Activated CD4-positive, alpha-beta T cell treated with anti-CD3 and anti-CD28 coated beads, Interleukin-2, amount 50 U/mL, for 24 hours (primary cell): Measurements from ENCODE around the gene SORCS1.

Experiments used
- DNase-seq, 2 donors: peaks; one replicate each; pipeline ENCODE4 v3.0.0-alpha.2; 2020; ENCODE audit warnings: low read depth in 1 of 2, low spot score in 1 of 2

SORCS1 gene

DNA sequence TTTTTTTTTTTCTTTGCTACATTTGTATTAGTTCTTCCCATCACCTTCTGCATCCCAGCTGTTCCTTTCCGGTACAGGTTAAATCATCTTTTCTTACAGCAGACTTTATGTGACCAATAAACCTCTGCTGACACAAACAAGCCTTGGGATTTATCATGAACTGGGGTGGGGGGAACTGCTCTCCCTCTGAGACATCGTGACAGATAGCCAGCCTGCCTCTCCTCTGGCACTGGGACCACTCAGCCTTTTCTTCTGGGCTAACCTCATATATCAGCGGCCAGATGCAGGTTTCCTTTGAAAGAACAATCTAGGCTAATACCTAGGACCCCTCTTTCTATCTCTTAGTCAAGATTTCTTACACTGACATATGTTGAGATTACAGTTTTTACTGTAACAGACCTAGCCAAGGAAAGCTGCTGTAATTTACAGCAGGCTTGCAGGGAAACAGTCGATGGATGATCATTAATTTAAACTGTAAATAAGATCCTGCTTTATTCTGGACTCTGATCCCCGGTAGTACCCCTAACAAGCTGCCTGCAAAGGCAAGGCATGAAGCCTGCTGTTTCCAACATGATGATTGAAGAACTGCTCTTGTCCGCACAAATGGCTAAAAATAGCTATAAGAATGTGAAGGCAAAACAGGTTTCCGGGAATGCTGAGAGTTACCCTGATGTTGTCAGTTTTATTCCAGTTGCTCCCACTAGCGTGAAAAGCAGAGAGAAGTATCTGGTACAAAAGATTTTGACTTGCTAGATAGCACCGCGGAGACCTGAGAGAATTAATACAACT lies 338.7 kb downstream of the SORCS1 start:
- no peak for DNase-seq

GRCh38 chr10:106820579-106820978 lies 343.9 kb downstream of the SORCS1 start:
- no peak for DNase-seq

DNA sequence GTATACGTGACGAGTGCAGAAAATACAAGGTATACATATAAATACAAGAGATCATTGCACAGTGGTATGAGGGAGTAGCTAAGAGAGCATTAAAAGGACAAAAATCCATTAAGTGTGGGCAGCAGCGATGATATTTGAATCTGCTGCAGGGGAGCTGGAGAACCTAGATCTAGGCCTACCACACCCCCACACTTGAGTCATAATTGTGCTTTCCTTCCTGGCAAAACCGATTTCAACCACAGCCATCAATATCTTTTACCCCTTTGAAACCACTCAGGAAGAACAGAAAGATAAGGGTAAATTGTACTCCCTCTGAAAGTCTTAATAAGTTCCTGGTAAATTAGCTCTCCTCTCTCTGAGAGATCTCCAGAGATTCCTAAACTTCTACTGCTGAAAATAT lies 345.0 kb downstream of the SORCS1 start:
- DNase-seq, result no peak

DNA sequence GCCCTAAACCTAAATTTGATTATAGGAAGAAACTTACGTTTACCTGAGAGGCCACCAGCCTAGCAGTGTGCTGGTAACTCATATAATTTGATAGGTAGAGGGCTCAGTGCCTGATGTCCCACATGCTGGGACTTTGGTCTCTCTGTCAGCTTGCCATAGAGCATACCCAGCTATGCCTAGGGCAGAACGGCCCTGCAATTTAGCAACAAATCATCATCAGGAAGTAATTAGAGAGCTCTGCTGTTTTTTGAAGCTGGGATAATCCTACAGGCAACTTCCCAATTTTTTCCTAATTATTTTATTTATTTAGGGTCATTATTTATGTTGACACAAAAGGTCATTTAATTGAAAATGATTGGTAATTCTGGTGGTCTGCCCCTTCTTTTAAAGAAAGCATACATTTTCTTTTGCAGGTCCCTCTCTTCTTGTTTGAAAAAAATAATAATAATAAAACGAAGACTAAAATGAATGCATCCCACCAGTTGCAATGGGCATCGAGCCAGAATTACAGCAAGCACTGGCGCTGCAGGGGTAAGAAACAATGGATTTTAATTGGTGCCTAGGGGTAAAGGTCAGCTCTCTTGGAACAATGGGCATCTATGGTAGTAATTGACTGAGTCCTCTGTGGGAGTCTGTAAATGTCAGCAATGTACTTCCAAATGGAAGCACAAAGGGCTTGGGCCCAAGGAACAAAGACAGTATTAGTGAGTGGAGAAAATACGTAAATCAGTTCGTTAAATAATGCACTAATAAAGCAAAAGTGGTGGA lies 348.0 kb downstream of the SORCS1 start:
- DNase-seq, result no peak

- DNase-seq, result no peak
Observed at GRCh38 chr10:106815427-106816043, 349.0 kb downstream of the SORCS1 start.

DNA sequence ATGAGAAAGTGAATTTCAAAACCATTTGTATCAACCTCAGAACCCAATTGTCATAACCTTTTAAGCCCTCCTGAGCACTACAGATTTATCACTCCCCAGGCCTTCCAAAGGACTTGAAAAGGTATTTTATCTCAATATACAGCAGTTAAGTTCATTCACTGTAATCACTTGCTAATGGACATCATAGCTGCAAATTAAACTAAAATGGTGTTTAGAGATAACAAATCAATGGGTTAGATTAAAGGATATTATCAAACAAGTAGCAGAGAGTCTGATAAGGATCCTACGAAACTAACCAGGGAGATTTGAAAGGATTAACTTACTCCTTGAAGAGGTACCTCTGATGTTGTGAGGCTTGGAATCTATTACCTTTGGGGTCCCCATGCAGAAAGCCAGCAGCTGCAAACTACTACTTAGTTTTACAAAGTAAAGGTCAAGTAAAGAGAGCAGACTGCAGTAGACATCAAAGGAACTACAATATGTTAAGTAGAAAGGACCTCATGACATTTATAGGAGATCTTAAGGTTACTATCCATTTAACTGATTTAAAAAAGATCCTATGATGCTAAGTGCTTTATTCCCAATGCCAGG lies 359.4 kb downstream of the SORCS1 start:
- no peak for DNase-seq

DNA sequence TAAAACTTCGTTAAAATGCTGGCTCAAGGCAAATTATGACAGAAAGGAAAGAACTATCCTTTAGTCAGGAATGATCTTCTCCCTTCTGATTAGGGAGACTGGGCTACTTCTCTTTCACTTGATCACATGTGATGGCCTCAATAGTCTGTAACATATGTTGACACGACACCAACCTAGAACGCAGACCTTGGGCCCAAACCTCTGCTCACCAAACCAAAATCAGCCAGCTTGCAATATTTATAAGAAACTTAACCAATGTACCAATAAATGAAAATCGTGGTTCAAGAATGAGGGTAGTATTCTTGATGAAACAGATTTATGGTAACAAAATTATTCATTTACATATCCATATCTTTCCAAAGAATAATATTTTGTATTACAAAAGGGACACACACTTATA lies 361.6 kb downstream of the SORCS1 start:
- no peak for DNase-seq

DNA sequence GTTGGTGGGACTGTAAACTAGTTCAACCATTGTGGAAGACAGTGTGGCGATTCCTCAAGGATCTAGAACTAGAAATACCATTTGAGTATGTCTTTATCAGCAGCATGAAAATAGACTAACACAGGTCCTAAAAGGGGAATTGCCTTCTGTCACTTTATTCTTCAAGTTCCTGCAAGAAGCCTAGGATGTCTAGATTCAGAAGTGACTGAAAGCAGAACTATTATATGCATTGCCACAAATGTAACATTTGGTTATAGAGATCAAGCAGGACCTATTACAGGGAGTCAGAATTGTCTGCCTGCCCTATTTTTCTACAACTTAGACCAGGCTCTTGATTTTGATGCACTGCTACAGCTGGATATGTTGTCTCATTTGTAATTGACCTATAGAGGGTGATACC lies 364.7 kb downstream of the SORCS1 start:
- no peak for DNase-seq

- no peak for DNase-seq
Observed at GRCh38 chr10:106795619-106796018, 368.9 kb downstream of the SORCS1 start.

DNA sequence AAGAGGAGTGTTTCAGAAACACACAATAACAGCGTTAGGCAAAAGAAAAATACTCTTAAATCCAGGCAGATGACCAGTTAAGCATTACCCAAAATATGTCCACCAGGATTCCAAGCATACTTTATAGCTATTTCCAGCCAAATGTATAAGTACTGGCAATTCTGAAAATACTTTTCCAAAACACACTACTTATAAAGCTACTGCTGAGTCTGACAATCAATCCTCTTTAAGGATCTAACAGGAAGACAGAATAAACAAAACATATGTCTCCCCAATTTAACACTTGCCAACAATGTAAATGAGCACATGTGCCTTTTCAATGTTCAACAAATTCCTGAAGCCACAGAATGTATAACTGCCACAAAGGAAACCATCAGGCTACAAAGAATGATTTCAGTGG lies 370.9 kb downstream of the SORCS1 start:
- no peak for DNase-seq

- DNase-seq, result no peak
Observed at GRCh38 chr10:106789623-106790022, 374.9 kb downstream of the SORCS1 start.

GRCh38 chr10:106788982-106789381 lies 375.5 kb downstream of the SORCS1 start:
- no peak for DNase-seq

GRCh38 chr10:106785528-106785927 lies 379.0 kb downstream of the SORCS1 start:
- no peak for DNase-seq

GRCh38 chr10:106780632-106781031 lies 383.9 kb downstream of the SORCS1 start:
- no peak for DNase-seq

DNA sequence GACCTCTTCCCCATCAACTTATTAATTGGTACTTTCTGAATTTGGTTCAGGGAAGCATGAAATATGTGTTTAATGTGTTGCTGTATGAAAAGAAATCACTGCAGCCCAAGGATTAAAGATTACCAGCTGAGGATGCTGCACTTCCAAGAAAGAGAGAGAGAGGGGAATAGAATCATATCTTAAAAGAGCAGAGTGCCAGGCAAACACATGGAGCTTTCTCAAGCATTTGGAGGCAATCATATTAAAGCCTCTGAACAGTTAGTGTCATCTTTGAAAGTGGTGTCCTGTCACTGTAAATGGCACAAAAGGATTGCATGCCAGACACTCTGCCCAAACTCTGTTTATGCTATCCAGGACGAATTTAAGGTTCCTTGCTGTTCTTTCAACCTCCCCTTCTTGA lies 386.7 kb downstream of the SORCS1 start:
- DNase-seq, result no peak

DNA sequence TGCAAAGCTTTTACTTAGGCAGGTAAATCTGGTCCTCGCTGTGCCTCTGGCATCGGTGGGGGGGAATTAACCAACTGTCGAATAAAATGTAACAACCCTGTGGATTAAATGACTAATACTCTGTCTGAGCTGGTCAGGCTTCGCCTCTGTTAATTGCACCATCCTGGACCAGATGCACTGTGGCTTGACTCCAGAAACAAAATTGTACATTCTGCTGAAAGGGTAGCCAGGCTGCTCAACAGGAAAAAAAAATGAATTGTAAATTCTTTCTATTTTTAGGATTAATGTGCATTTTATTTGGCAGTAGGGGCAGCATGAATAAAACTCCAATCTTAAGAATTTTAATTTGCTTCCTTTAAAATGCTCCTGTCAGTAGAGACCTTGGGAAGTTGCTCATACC lies 389.4 kb downstream of the SORCS1 start:
- no peak for DNase-seq

DNA sequence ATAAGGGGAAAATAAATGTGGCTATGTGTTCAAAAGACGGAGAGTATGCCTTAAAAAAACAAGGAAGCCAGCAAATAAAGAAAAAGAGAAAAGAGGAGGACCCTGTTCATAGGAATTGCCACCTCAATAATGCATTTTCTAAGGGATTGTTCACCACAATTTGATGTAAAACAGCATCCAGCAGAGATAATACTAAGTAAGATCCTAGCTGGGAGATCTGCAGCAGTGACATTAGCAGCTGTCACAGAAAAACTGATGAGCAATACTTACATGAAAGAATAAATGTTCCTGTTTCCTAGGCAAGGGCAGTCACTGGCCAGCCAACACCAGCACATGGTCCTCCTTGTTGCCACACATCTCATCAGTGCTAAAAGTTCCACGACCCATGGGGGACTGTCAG lies 391.5 kb downstream of the SORCS1 start:
- DNase-seq, result no peak

DNA sequence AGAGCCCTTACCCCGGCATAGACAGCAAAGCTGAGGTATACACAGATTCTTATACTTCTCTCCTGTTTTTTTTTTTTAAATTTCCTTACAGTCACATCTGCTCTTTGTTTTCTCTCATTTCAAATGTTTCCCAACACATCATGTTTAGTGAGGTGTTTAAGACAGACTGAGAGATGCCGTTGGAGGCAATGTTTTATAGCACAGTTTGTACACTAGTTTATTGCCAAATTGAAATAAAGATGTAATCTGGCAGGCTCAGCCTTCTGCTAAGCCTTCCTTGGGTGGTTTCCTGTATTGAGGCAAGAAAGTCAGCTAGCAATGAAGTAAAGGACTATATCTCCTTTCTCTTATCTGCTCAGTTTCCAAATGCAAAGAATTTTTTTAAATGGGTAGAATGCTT lies 393.4 kb downstream of the SORCS1 start:
- no peak for DNase-seq

GRCh38 chr10:106768204-106768603 lies 396.3 kb downstream of the SORCS1 start:
- no peak for DNase-seq

DNA sequence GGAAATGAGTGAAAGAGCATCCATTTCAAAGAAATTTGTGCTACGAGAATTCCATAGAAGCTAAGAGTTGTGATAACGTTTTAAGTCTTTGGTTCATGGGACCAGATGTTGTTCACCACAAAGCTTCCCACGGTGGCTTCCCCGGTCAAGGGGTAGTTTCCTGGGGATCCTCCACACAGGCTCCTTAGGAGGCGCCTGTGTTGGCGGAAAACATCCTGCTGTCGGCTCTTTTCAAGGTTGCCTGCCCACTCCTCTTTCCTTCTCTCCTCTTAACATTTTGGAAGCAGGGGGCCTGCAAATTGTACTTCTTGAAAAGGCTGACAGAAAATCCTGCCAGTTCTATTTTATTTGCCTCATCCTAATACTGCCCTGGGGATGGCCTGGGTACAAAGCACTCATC lies 398.6 kb downstream of the SORCS1 start:
- DNase-seq, result no peak

DNA sequence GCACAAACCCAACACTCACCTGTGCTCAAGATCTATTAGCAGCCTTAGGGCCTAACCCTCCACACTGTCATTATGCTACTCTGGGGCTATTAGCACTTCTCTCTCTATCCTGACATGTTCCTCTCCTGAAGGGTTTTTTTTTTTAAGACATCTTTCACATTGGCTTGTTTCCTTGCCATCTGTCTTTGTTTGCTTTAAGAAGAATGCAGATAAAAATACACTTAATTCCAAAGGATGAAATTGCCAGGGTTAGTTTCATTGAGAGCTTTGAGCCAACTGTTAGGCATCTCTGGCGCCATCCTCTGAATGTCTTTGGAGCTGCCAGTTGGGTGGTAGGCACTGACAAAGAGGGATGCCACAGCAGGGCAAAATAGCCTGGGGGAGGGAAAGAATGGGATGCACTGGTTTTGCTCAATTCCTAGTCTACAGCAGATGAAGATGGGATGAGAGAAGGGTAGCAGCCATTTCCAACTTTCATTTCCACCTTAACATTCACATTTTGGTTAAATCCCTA lies 399.2 kb downstream of the SORCS1 start:
- no peak for DNase-seq

- DNase-seq, result no peak
Observed at GRCh38 chr10:106764360-106764759, 400.1 kb downstream of the SORCS1 start.
